Right forelimb (tissue), 1 donor: ENCODE results near the gene RAI1.

Source experiments
- DNase-seq: peaks from one replicate; pipeline ENCODE4 v3.0.0-alpha.2; 2018

RAI1 gene

GRCh38 chr17:17852930-17853329 lies 171.7 kb downstream of the RAI1 start:
- DNase-seq, result no peak

- no peak for DNase-seq
Measured at GRCh38 chr17:17853811-17854447, 172.7 kb downstream of the RAI1 start.

- no peak for DNase-seq
Measured at GRCh38 chr17:17855976-17856375, 174.7 kb downstream of the RAI1 start.

- DNase-seq, result no peak
Measured at GRCh38 chr17:17856386-17856785, 175.1 kb downstream of the RAI1 start.

GRCh38 chr17:17857496-17857895 lies 176.2 kb downstream of the RAI1 start:
- no peak for DNase-seq

- DNase-seq, result peak; percentile 79
Measured at GRCh38 chr17:17859909-17860765, 178.9 kb downstream of the RAI1 start.

- no peak for DNase-seq
Measured at GRCh38 chr17:17860766-17861107, 179.5 kb downstream of the RAI1 start.
